ENCODE results near the gene EPB41L2.
"Not testable (repeated sequence)": the region's sequence is repeated elsewhere in the genome, so short reads cannot be mapped to it uniquely, and the experiment has no call there.

EPB41L2 gene

DNA sequence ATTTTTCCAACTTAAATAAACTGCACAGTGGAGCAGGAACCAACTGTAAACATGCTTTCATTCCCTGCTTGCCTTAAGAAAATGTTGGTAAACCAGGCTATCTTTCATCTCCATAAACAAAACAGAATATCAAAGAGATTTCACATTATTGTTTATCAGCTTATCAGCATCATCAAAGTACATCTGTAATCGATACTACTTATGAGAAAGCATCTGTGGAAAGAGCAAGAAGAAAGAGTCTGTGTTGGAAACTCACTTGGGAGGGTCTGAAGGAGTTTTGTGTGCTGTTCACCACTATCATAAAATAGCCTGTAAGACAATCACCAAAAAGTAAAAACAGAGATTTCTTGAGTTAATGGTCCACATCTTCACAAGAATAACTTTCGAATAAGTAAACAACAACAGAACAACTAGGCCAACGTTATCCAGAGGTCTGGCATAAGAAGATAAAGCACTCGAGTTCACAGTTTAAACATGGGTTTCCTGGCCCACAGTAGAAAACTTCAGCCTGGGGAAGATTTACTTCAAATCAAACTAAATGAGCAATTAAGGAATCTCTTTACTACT is 47.9 kb downstream of the EPB41L2 start:
- ChIA-PET POLR2A (no interaction called here), CTCF (interaction anchor here (1.4 to 2.1 kb wide), 2 partner anchors 13 to 102 kb away, joined by 3 to 5 read pairs; no protein-coding TSS in a partner anchor)
- no peak for DNase-seq (ENCODE audit: low read depth, low spot score)
- TF ChIP-seq, protein P1, sequence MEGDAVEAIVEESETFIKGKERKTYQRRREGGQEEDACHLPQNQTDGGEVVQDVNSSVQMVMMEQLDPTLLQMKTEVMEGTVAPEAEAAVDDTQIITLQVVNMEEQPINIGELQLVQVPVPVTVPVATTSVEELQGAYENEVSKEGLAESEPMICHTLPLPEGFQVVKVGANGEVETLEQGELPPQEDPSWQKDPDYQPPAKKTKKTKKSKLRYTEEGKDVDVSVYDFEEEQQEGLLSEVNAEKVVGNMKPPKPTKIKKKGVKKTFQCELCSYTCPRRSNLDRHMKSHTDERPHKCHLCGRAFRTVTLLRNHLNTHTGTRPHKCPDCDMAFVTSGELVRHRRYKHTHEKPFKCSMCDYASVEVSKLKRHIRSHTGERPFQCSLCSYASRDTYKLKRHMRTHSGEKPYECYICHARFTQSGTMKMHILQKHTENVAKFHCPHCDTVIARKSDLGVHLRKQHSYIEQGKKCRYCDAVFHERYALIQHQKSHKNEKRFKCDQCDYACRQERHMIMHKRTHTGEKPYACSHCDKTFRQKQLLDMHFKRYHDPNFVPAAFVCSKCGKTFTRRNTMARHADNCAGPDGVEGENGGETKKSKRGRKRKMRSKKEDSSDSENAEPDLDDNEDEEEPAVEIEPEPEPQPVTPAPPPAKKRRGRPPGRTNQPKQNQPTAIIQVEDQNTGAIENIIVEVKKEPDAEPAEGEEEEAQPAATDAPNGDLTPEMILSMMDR (IDR thresholded peaks at IDR 0.05; ENCODE audit: insufficient read depth, low read length, missing control alignments): no peak
- no peak overlapping the region for H3K4me3 ChIP-seq (ENCODE audit: low read depth, low read length)

DNA sequence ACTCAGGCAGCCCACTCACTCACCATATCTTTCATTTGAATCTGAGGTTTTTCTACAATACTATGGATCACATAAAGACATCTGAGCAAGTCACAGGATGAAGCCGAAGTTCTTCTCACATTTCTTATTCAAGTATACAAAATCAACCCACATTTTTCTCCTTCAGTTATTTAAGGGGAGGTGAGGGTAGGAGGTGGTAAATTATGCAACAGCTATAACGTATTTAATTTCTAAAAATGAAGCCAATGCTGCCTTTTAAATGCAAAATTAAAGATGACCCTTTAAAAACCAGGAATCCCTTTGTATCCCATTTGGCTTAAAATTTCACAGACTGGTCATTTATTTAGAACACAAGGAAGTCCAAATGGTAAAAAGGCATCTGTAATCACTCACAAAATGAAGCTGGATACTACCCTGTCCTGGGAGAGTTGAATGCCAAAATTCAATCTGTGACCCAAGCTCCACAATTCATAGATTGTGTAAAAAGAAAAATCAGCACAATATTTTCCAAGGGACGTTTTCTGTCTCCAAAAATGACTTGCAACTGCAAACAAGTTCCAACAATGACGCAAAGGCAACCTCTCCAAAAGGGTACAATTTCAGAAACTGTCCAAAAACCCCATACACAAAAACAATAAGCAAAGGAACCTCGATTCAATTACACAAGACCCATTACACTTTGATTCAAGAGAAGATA is 48.8 kb downstream of the EPB41L2 start:
- no peak overlapping the region for H3K4me3 ChIP-seq (ENCODE audit: low read depth, low read length)
- CTCF ChIA-PET: interaction anchor here (1.0 to 2.1 kb wide), 6 partner anchors 10 to 129 kb away, joined by 3 to 5 read pairs (median 4); no protein-coding TSS in a partner anchor
- POLR2A ChIA-PET: no interaction called here
- TF ChIP-seq, protein P1 (IDR thresholded peaks at IDR 0.05; ENCODE audit: insufficient read depth, low read length, missing control alignments): no peak
- no peak for DNase-seq (ENCODE audit: low read depth, low spot score)

DNA sequence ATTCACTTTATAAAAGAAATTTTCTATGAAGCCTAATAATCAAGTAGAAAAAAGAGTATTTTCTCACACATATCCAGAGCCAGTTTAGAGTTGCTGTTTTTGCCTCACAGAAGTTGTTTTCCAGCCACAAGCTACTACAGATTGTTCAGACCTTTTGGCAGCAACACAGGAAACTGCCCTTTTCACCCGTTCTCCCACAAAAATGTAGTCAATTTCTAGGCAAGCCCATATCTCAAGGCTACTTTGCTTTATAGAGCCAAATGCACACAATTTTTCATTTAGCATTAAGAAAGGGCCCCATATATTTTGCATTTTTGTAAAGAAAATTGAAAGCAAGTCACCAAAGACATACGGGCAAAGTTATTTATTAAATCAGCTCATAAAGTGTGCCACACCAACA is 49.5 kb downstream of the EPB41L2 start:
- TF ChIP-seq, protein P1 (IDR thresholded peaks at IDR 0.05; ENCODE audit: insufficient read depth, low read length, missing control alignments): no peak
- POLR2A ChIA-PET: no interaction called here
- peak; percentile 66 for DNase-seq (ENCODE audit: low read depth, low spot score)
- CTCF ChIA-PET: interaction anchor here (1.0 to 2.1 kb wide), 5 partner anchors 10 to 129 kb away, joined by 3 to 5 read pairs (median 4); no protein-coding TSS in a partner anchor
- no peak overlapping the region for H3K4me3 ChIP-seq (ENCODE audit: low read depth, low read length)

DNA sequence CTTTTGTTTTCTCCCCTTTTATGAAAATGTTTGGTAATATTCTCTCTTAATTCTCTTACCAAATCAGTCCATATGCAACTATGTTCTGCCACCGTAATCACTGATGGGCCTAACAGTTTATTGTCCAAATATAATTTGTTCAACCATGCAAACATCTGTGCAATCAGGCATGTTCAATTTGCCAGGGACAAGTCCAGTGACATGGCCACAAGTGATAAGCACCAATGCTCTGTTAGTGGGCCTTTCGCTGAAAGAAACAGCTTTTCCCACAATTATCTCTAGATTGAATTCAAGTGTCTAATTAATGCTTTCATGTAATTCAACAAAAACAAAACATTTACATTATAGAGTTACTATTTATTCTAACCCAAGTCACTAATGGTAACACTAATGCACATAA is 53.3 kb downstream of the EPB41L2 start:
- TF ChIP-seq, protein P1 (IDR thresholded peaks at IDR 0.05; ENCODE audit: insufficient read depth, low read length, missing control alignments): no peak
- CTCF ChIA-PET: no interaction called here
- DNase-seq (ENCODE audit: low read depth, low spot score): no peak
- POLR2A ChIA-PET: interaction anchor here (0.7 kb wide), 1 partner anchor 44 kb away, joined by 7 read pairs; no protein-coding TSS in a partner anchor
- no peak overlapping the region for H3K4me3 ChIP-seq (ENCODE audit: low read depth, low read length)

DNA sequence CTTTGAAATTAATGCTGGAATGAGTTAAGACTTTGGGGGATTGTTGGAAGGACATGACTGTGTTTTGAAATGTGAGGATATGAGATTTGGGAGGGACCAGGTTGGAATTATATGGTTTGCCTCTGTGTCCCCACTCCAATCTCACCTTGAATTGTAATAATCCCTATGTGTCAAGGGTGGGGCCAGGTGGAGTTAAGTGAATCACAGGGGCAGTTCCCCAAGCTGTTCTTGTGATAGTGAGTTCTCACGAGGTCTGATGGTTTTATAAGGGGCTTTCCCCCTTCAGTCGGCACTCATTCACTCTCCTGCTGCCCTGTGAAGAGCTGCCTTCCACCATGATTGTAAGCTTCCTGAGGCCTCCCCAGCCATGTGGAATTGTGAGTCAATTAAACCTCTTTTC is 54.1 kb downstream of the EPB41L2 start:
- POLR2A ChIA-PET; DNase-seq (ENCODE audit: low read depth, low spot score); H3K4me3 ChIP-seq (ENCODE audit: low read depth, low read length); CTCF ChIA-PET: not testable (repeated sequence)

DNA sequence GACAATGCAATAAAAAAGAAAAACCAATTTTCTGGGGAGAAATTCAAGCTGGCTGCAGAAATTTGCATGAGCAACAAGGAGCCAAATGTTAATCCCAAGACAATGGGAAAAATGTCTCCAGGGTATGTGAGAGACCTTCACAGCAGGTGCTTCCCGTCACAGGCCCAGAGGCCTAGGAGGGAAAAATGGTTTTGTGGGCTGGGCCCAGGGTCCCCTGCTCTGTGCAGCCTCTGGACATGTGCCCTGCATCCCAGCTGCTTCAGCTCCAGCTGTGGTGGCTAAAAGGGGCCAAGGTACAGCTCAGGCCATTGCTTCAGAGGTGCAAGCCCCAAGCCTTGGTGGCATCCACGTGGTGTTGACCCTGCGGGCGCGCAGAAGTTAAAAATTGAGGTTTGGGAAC is 55.1 kb downstream of the EPB41L2 start:
- CTCF ChIA-PET; POLR2A ChIA-PET; DNase-seq (ENCODE audit: low read depth, low spot score); H3K4me3 ChIP-seq (ENCODE audit: low read depth, low read length): not testable (repeated sequence)

DNA sequence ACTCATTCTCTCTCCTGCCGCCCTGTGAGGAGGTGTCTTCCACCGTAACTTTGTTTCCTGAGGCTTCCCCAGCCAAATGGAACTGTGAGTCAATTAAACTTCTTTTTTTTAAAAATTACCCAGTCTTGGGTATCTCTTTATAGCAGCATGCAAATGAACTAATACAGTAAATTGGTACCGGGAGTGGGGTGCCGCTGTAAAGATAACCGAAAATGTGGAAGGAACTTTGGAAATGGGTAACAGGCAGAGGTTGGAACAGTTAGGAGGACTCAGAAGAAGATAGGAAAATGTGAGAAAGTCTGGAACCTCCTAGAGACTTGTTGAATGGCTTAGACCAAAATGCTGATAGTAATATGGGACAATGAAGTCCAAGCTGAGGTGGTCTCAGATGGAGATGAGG is 55.8 kb downstream of the EPB41L2 start:
- ChIA-PET CTCF (no interaction called here), POLR2A (no interaction called here)

More for the DNA sequence above, 55.8 kb downstream of the EPB41L2 start:
- TF ChIP-seq, protein P1 (IDR thresholded peaks at IDR 0.05; ENCODE audit: insufficient read depth, low read length, missing control alignments): no peak
- no peak for DNase-seq (ENCODE audit: low read depth, low spot score)
- H3K4me3 ChIP-seq (ENCODE audit: low read depth, low read length): no peak overlapping the region
